ENCODE measurements around the gene PDCD1LG2.

Gene PDCD1LG2

GRCh38 chr9:5531101-5531882 is 21.0 kb downstream of the PDCD1LG2 start:
- DNase-seq (ENCODE audit: low read depth in 2 of 2): no peak

- DNase-seq (ENCODE audit: low read depth in 2 of 2): no peak
Observed at GRCh38 chr9:5532306-5532705, 22.0 kb downstream of the PDCD1LG2 start.

DNA sequence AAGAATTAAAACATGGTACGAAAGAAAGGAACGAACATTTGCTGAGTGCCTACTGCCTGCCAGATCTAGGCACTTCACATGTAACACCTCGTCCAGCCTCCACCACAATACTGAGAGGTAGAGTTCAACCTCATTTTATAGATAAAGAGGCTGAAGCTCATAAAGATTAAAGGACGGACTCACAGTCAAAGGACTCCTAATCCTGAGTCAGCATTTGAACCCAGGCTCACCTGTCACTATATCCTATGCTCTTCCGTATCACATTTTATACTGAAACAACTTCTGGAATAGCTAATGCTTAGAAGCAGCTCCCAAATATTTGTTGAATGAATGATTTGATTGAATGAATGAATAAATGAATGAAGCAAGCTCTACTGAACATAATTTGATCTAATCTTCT is 22.5 kb downstream of the PDCD1LG2 start:
- no peak for DNase-seq (ENCODE audit: low read depth in 2 of 2)

DNA sequence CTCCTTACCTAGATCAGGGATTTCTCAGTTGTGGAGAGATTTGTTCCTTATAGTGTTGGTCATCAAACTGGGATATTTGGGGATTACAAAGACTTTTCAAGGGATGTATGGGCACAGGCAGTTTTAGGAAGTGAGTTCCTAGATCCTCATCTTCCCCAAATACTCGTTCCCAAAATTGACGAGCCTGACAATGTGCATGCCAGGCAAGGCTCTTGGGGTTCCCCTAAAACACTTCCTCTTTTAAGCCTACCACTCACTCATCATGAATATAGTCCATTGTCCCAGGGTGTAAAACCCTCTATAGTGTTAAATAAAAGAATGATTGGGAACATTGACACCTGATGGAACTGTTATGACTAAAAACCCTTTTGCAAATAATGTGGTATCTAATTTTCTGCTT is 26.4 kb downstream of the PDCD1LG2 start:
- no peak for DNase-seq (ENCODE audit: low read depth in 2 of 2)

DNA sequence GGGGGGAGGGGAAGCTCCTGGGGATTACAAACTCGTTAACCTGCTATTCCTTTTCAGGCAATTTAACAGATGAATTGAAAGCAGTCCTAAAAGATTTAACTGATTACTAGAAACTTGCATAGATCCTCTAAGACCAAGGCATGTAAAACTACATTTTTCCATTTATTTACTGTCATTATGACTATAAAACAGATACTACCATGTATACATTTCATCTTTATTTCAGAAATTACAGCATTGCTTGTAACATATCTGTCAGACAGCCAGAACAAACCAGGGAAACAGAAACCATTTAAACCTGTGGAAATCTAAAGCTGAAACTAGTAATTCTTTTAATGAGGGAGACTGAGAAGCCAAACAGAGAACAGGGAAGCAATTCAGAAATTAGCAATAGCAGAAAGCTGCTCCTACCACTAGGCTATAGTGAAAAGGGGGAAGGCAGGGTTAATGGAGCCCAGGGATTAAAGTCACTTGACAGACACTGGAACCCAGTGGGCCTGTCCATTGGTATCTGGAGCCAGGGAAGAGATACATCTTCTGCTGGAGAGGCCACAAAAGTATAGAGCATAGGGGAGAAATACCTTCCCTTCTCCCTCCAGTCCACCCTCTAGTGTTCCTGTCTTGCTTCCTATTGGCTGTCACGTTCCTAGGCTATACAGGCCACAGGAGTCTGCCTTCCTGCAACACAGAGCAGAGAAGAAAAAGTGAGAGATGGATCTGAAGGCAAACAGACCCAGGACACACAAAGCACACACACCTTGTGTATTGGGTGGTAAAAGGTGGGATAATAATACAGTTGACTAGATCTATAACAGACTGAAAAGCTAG is 33.8 kb downstream of the PDCD1LG2 start:
- DNase-seq (ENCODE audit: low read depth in 2 of 2): no peak

- no peak for DNase-seq (ENCODE audit: low read depth in 2 of 2)
Observed at GRCh38 chr9:5549658-5550650, 39.6 kb downstream of the PDCD1LG2 start.

- DNase-seq (ENCODE audit: low read depth in 2 of 2): no peak
Observed at GRCh38 chr9:5551368-5552150, 41.2 kb downstream of the PDCD1LG2 start.

DNA sequence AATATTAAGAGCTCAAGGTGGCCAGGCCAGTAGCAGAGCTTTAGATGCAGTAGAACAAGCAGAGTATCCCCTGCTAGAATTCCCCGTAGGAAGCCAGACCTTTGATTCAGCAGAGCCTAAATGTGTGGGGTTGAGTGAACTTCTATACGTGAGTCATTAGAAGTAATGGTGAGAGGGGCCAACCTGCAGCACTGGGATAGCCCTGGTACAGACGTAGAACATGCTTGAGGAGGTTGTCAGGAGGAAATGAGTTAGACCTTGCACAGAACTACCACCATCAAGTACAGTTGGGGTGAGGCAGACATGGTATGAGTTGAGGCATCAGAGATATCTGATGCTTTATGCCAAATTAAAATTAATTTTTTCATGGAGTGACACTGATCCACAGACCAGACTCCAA is 42.0 kb downstream of the PDCD1LG2 start:
- no peak for DNase-seq (ENCODE audit: low read depth in 2 of 2)

- DNase-seq (ENCODE audit: low read depth in 2 of 2): no peak
Observed at GRCh38 chr9:5553211-5553610, 42.9 kb downstream of the PDCD1LG2 start.

- DNase-seq (ENCODE audit: low read depth in 2 of 2): no peak
Observed at GRCh38 chr9:5554254-5554653, 43.9 kb downstream of the PDCD1LG2 start.

GRCh38 chr9:5556101-5556705 is 45.9 kb downstream of the PDCD1LG2 start:
- DNase-seq (ENCODE audit: low read depth in 2 of 2): no peak

DNA sequence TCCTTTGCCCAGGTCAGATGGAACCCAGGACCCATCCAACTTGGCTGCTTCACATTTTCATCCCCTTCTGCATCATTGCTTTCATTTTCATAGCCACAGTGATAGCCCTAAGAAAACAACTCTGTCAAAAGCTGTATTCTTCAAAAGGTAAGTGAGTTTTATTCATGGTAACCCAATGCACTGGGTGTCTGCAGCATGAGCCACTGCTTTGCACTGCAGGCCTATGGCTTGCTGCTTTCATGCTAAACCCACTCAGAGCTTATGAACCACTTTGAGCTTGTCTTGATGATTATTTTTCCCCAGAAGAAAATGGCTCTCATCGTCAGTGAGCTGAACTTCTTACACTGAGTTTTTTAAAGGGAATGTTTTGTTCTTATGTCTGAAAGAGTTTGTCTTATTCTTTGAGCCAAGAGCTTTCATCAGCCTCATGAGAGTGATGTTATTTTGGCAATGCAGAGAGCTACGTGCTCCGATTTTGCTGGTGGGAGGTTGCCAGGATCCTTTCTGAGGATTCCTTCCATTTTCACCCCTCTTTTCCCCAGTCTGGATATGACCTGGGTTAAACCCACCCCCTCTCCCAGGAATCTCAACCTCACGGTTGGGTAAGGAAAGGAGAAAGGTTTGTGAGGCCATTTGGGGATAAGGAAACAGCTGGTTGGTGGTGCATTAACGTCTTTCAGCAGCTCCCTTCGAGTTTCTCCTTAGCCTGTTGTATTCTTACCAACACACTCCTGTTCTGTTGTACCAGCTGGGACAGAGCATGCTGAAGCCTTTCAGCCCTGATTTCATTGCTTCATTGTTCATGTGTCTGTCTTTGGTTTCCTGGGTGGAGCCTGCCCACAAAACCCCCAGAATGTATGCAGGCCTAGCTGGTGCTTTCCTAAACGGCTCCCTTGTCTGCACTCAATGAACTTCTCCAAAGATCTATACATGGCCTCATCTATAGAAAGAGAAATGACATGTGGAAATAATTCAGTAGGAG is 47.6 kb downstream of the PDCD1LG2 start:
- DNase-seq (ENCODE audit: low read depth in 2 of 2): peak; percentile 15 to 29

- no peak for DNase-seq (ENCODE audit: low read depth in 2 of 2)
Observed at GRCh38 chr9:5559659-5560058, 49.3 kb downstream of the PDCD1LG2 start.

- DNase-seq (ENCODE audit: low read depth in 2 of 2): no peak
Observed at GRCh38 chr9:5560443-5561100, 50.2 kb downstream of the PDCD1LG2 start.

DNA sequence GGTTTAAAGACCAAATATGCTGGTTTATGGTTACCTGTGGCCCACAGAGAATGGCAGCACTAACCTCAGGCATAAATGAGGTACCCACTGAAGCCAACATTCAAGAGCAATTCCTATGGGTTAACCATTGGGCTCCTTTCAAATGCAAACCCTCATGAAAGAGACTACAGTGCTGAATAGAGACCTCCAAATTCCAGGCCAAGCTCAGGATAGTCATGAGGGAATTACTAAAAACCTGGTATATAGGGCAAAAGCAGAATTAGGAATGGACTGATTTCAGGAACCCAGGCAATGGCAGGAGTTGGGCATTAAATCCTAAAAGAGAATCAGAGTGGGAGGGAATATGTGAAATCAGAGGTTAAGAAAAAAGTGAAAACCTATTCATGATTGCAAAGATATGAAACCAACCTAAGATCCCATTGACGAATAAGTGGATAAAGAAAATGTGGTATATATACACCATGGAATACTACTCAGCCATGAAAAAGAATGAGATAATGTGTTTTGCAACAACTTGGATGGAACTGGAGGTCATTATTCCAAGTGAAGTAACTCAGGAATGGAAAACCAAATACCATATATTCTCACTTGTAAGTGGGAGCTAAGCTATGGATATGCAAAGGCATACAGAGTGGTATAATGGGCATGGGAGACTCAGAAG is 51.6 kb downstream of the PDCD1LG2 start:
- DNase-seq (ENCODE audit: low read depth in 2 of 2): no peak

GRCh38 chr9:5562806-5563416 is 52.6 kb downstream of the PDCD1LG2 start:
- no peak for DNase-seq (ENCODE audit: low read depth in 2 of 2)

DNA sequence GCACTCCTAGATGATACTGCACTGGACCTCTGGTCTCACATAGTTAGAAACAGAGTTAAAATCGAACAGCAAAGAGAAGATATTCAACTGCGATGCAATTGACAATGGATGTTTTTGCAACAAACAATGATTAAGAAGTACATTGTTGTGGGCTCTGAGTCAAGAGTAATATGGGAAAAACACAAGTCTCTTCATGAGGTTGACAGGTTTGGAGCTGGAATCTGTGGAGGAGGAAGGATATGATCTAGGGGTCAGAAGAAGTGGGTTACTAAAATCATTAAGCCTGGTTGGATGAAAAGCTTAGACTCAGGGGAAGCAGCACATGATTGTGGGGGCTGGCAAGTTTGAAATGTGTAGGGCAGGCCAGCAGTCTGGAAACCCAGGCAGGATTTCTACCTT is 53.1 kb downstream of the PDCD1LG2 start:
- DNase-seq (ENCODE audit: low read depth in 2 of 2): no peak

DNA sequence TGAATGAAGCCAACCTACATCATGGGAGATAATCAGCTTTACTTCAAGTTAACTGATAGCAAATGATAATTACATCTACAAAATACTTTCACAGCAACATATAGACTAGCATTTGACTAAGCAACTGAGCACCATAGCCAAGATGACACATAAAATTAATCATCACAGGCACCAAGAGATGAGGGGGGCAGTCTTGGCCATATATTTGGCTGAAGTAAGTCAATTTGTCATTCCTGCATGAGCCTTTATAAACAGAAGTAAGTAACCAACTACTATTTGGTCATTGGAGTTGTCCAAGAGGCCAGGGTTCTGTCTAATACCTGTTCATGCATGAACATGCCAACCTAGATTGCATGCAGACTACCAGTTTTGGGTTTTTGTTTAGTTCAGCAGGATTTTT is 53.6 kb downstream of the PDCD1LG2 start:
- DNase-seq (ENCODE audit: low read depth in 2 of 2): no peak
